ENCODE results near the gene CHORDC1.
"Not testable (repeated sequence)": the region's sequence is repeated elsewhere in the genome, so short reads cannot be mapped to it uniquely, and the experiment has no call there.

The CHORDC1 gene

GRCh38 chr11:90219438-90219837 is 3.4 kb downstream of the CHORDC1 start:
- H3K4me3 ChIP-seq (ENCODE audit: control insufficient read depth, low read depth, low read length), result no peak overlapping the region

GRCh38 chr11:90218606-90219005 is 4.2 kb downstream of the CHORDC1 start:
- TF ChIP-seq CTCF (IDR thresholded peaks at IDR 0.05; ENCODE audit: control insufficient read depth, insufficient read depth, low read depth, low read length, missing control alignments), result no peak
- H3K4me3 ChIP-seq (ENCODE audit: control insufficient read depth, low read depth, low read length), result no peak overlapping the region
- no peak for DNase-seq (ENCODE audit: low read depth)

More at GRCh38 chr11:90219438-90219837, 3.4 kb downstream of the CHORDC1 start:
- DNase-seq (ENCODE audit: low read depth), result no peak
- TF ChIP-seq CTCF (IDR thresholded peaks at IDR 0.05; ENCODE audit: control insufficient read depth, insufficient read depth, low read depth, low read length, missing control alignments), result no peak

- no peak overlapping the region for H3K4me3 ChIP-seq (ENCODE audit: control insufficient read depth, low read depth, low read length)
- no peak for TF ChIP-seq CTCF (IDR thresholded peaks at IDR 0.05; ENCODE audit: control insufficient read depth, insufficient read depth, low read depth, low read length, missing control alignments)
- no peak for DNase-seq (ENCODE audit: low read depth)
Measured at GRCh38 chr11:90216611-90217010, 6.2 kb downstream of the CHORDC1 start.

- H3K4me3 ChIP-seq (ENCODE audit: control insufficient read depth, low read depth, low read length), result no peak overlapping the region
- DNase-seq (ENCODE audit: low read depth), result no peak
- TF ChIP-seq CTCF (IDR thresholded peaks at IDR 0.05; ENCODE audit: control insufficient read depth, insufficient read depth, low read depth, low read length, missing control alignments), result no peak
Measured at GRCh38 chr11:90213322-90213721, 9.5 kb downstream of the CHORDC1 start.

GRCh38 chr11:90208857-90209256 is 14.0 kb downstream of the CHORDC1 start:
- TF ChIP-seq CTCF (IDR thresholded peaks at IDR 0.05; ENCODE audit: control insufficient read depth, insufficient read depth, low read depth, low read length, missing control alignments), result no peak
- no peak overlapping the region for H3K4me3 ChIP-seq (ENCODE audit: control insufficient read depth, low read depth, low read length)
- no peak for DNase-seq (ENCODE audit: low read depth)

- DNase-seq (ENCODE audit: low read depth); H3K4me3 ChIP-seq (ENCODE audit: control insufficient read depth, low read depth, low read length): not testable (repeated sequence)
Measured at GRCh38 chr11:90207992-90208391, 14.9 kb downstream of the CHORDC1 start.

- no peak overlapping the region for H3K4me3 ChIP-seq (ENCODE audit: control insufficient read depth, low read depth, low read length)
- DNase-seq (ENCODE audit: low read depth), result peak; percentile 16
- peak; percentile 88 for TF ChIP-seq CTCF (IDR thresholded peaks at IDR 0.05; ENCODE audit: control insufficient read depth, insufficient read depth, low read depth, low read length, missing control alignments)
Measured at GRCh38 chr11:90204832-90205646, 17.8 kb downstream of the CHORDC1 start.
